ENCODE results near the gene MILR1. TPM values are rescaled to one million over a fixed set of nuclear protein-coding genes. Genes with fewer than 3 reads are reported as not detected.
"Not testable (repeated sequence)": the region's sequence is repeated elsewhere in the genome, so short reads cannot be mapped to it uniquely, and the experiment has no call there.

The MILR1 gene
- polyA plus RNA-seq, 1 experiment, result 0.75 TPM

GRCh38 chr17:64458756-64459155 is 9.8 kb downstream of the MILR1 start:
- no peak for TF ChIP-seq CTCF (IDR thresholded peaks at IDR 0.05; ENCODE audit: insufficient read depth, low read depth, low read length)
- CTCF ChIA-PET, result interaction anchor here (0.6 kb wide), 1 partner anchor 10 kb away, joined by 3 read pairs; no protein-coding TSS in a partner anchor
- POLR2A ChIA-PET, result no interaction called here
- Histone ChIP-seq H3K36me3 (ENCODE audit: control insufficient read depth, insufficient read depth, low read length) (no peaks in the 10 kb centered on the region), H3K4me3 (ENCODE audit: low read depth, low read length) (no peak overlapping the region), H3K27me3 (ENCODE audit: control insufficient read depth, insufficient read depth, low read length) (no peaks in the 10 kb centered on the region; the same call in 1 of the 2 replicates)
- DNase-seq (ENCODE audit: low read depth), result no peak

- CTCF ChIA-PET, result interaction anchor here (0.6 to 1.3 kb wide), 2 partner anchors 11 to 31 kb away, joined by 3 to 4 read pairs; no protein-coding TSS in a partner anchor
- no peak overlapping the region for H3K4me3 ChIP-seq (ENCODE audit: low read depth, low read length)
- no peaks in the 10 kb centered on the region for H3K36me3 ChIP-seq (ENCODE audit: control insufficient read depth, insufficient read depth, low read length)
- DNase-seq (ENCODE audit: low read depth), result peak; percentile 17
- POLR2A ChIA-PET, result interaction anchor here (0.5 kb wide), 1 partner anchor 47 kb away, joined by 9 read pairs; the partner anchor contains the start of gene CEP95
- no peaks in the 10 kb centered on the region; the same call in 1 of the 2 replicates for H3K27me3 ChIP-seq (ENCODE audit: control insufficient read depth, insufficient read depth, low read length)
- TF ChIP-seq CTCF (IDR thresholded peaks at IDR 0.05; ENCODE audit: insufficient read depth, low read depth, low read length), result no peak
These were observed 10.4 kb downstream of the MILR1 start for GRCh38 chr17:64459284-64459747.

- not testable (repeated sequence) for H3K36me3 ChIP-seq (ENCODE audit: control insufficient read depth, insufficient read depth, low read length); DNase-seq (ENCODE audit: low read depth); H3K4me3 ChIP-seq (ENCODE audit: low read depth, low read length); H3K27me3 ChIP-seq (ENCODE audit: control insufficient read depth, insufficient read depth, low read length)
- ChIA-PET POLR2A (interaction anchor here (0.5 kb wide), 1 partner anchor 47 kb away, joined by 9 read pairs; the partner anchor contains the start of gene CEP95), CTCF (interaction anchor here (1.0 to 1.3 kb wide), 2 partner anchors 30 to 39 kb away, joined by 3 to 4 read pairs; no protein-coding TSS in a partner anchor)
These were observed 10.9 kb downstream of the MILR1 start for GRCh38 chr17:64459818-64460217.

- no peak for TF ChIP-seq CTCF (IDR thresholded peaks at IDR 0.05; ENCODE audit: insufficient read depth, low read depth, low read length)
- H3K27me3 ChIP-seq (ENCODE audit: control insufficient read depth, insufficient read depth, low read length), result no peaks in the 10 kb centered on the region; the same call in 1 of the 2 replicates
- H3K4me3 ChIP-seq (ENCODE audit: low read depth, low read length), result no peak overlapping the region
- ChIA-PET POLR2A (no interaction called here), CTCF (interaction anchor here (0.6 to 1.0 kb wide), 2 partner anchors 29 to 180 kb away, joined by 3 read pairs; no protein-coding TSS in a partner anchor)
- no peaks in the 10 kb centered on the region for H3K36me3 ChIP-seq (ENCODE audit: control insufficient read depth, insufficient read depth, low read length)
- DNase-seq (ENCODE audit: low read depth), result no peak
These were observed 12.0 kb downstream of the MILR1 start for GRCh38 chr17:64460955-64461354.

GRCh38 chr17:64461788-64462187 is 12.9 kb downstream of the MILR1 start:
- no peak for TF ChIP-seq CTCF (IDR thresholded peaks at IDR 0.05; ENCODE audit: insufficient read depth, low read depth, low read length)
- CTCF ChIA-PET, result interaction anchor here (1.0 kb wide), 1 partner anchor 30 kb away, joined by 3 read pairs; no protein-coding TSS in a partner anchor

More at GRCh38 chr17:64461788-64462187, 12.9 kb downstream of the MILR1 start:
- no peaks in the 10 kb centered on the region; the same call in 1 of the 2 replicates for H3K27me3 ChIP-seq (ENCODE audit: control insufficient read depth, insufficient read depth, low read length)
- DNase-seq (ENCODE audit: low read depth), result no peak
- H3K36me3 ChIP-seq (ENCODE audit: control insufficient read depth, insufficient read depth, low read length), result no peaks in the 10 kb centered on the region
- POLR2A ChIA-PET, result no interaction called here
- H3K4me3 ChIP-seq (ENCODE audit: low read depth, low read length), result no peak overlapping the region
